ENCODE data around the gene TUBA1C.
"Not testable (repeated sequence)": the region's sequence is repeated elsewhere in the genome, so short reads cannot be mapped to it uniquely, and the experiment has no call there.

The TUBA1C gene

DNA sequence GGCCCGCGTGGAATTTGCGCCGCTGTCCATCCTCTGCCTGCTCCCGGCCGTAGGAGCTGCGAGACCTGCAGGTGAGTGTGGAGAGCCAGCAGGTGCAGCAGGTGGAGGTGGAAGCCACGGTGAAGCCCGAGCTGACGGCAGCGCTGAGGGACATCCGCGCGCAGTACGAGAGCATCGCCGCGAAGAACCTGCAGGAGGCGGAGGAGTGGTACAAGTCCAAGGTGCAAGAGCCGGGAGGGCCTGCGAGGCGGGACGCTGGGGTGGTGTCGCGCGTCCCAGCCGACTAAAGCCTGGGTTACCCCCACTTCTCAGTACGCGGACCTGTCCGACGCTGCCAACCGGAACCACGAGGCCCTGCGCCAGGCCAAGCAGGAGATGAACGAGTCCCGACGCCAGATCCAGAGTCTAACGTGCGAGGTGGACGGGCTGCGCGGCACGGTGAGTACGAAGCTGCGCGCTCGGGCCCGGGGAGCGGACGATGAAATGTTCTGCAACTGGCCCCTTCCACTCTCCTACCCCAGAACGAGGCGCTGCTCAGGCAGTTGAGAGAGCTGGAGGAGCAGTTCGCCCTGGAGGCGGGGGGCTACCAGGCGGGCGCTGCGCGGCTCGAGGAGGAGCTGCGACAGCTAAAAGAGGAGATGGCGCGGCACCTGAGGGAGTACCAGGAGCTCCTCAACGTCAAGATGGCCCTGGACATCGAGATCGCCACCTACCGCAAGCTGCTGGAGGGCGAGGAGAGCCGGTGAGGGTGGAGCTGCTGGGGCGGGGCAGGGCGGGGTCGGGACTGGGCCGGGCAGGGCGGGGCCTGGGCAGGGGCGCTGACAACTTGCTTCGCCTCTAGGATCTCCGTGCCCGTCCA is 32.2 kb downstream of the TUBA1C start:
- H3K4me3 Mint-ChIP-seq = peak overlapping the region; percentile 64
- intact Hi-C loops (cut with micrococcal nuclease) = no loop called here
- H3K4me1 Mint-ChIP-seq (ENCODE audit: low read depth) = peaks cover 38% of the 10 kb centered on the region
- H3K9me3 Mint-ChIP-seq = no peaks in the 10 kb centered on the region
- peaks cover 91% of the 10 kb centered on the region for H3K27me3 Mint-ChIP-seq
- H3K36me3 Mint-ChIP-seq (ENCODE audit: low read depth) = no peaks in the 10 kb centered on the region
- H3K27ac Mint-ChIP-seq = no peak overlapping the region

DNA sequence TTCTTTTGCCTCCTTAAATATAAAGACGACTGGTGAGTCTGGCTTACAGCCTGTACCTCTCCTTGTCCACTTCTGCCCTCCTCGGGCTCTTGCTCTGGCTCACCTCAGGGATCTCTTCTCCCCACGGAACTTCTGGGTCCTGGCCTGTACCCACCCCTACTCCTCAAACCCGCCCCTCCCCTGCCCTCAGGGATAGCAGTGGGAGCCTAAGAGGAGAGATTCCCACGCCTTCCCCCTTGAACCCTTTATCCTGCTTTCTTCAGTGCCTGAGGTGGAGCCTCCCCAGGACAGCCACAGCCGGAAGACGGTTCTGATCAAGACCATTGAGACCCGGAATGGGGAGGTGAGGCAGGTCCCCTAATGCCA is 32.8 kb downstream of the TUBA1C start:
- peak overlapping the region; percentile 26 for H3K4me3 Mint-ChIP-seq

DNA sequence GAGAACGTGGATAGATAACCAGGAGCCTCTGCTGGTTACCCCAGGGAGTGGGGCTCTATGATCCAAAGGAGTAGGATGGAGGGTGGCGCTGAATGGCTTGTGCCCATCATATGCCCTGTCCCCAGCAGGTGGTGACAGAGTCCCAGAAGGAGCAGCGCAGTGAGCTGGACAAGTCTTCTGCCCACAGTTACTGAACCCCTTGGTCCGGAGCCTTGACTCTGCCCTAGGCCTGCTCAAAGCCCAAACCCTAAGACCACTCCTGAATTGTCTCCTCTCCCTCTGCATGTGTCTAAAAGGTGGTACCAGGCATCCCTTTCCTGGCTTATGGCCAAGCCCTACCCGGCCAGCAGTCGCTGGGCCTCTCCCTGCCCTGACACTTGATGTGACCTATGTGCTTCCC is 33.3 kb downstream of the TUBA1C start:
- Mint-ChIP-seq H3K27ac (no peak overlapping the region), H3K27me3 (peaks cover 90% of the 10 kb centered on the region), H3K4me1 (ENCODE audit: low read depth) (peaks cover 37% of the 10 kb centered on the region), H3K4me3 (no peak overlapping the region), H3K9me3 (no peaks in the 10 kb centered on the region), H3K36me3 (ENCODE audit: low read depth) (no peaks in the 10 kb centered on the region)
- intact Hi-C loops (cut with micrococcal nuclease) = no loop called here

More for the DNA sequence above, 32.8 kb downstream of the TUBA1C start:
- H3K9me3 Mint-ChIP-seq = no peaks in the 10 kb centered on the region
- H3K27ac Mint-ChIP-seq = no peak overlapping the region
- H3K36me3 Mint-ChIP-seq (ENCODE audit: low read depth) = no peaks in the 10 kb centered on the region
- H3K27me3 Mint-ChIP-seq = peaks cover 90% of the 10 kb centered on the region
- H3K4me1 Mint-ChIP-seq (ENCODE audit: low read depth) = peaks cover 38% of the 10 kb centered on the region
- intact Hi-C loops (cut with micrococcal nuclease) = no loop called here

DNA sequence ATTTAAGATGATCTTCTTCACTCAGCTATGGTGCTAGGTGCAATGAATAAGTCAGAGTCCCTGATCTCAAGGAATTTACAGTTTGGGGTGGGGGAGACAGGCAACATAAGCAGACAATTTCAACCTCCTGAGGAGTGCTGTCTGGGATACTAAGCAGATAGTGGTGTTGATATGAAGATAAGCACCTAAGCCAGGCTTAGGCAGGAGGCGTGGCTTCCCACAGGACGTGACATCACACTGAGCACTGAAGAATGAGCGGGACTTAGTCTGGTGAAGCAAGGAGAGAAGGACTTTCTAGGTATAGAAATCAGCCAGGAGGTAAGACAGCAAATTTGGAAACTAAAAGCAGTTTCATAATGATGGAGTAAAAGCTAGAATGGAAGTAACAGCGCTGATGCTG is 36.9 kb downstream of the TUBA1C start:
- Mint-ChIP-seq H3K9me3 (no peaks in the 10 kb centered on the region), H3K27me3 (peaks cover 58% of the 10 kb centered on the region), H3K27ac (no peak overlapping the region), H3K4me1 (ENCODE audit: low read depth) (peaks cover 28% of the 10 kb centered on the region), H3K4me3 (no peak overlapping the region), H3K36me3 (ENCODE audit: low read depth) (no peaks in the 10 kb centered on the region)
- intact Hi-C loops (cut with micrococcal nuclease) = no loop called here

DNA sequence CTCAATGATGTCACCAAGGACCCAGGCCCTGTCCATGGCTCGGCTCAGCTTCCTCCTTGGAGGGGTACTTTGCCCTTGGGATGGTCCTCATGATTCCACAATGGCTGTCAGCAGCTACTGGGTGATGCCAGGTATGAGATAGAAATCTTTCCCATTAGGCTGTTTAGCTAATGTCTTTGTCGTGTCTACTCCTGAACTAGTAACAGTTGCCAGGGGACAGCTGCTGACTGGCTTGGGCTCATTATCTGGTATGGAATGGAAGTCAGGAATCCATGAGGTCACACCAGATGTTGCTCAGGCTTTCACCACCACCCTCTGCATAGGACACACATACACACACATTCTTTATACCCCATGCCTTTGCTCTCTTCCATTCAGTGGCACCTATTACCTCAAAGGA is 39.3 kb downstream of the TUBA1C start:
- H3K27ac Mint-ChIP-seq = no peak overlapping the region
- peaks cover 45% of the 10 kb centered on the region for H3K27me3 Mint-ChIP-seq
- intact Hi-C loops (cut with micrococcal nuclease) = no loop called here
- no peaks in the 10 kb centered on the region for H3K9me3 Mint-ChIP-seq
- H3K4me3 Mint-ChIP-seq = no peak overlapping the region
- H3K36me3 Mint-ChIP-seq (ENCODE audit: low read depth) = no peaks in the 10 kb centered on the region
- peaks cover 10% of the 10 kb centered on the region for H3K4me1 Mint-ChIP-seq (ENCODE audit: low read depth)

DNA sequence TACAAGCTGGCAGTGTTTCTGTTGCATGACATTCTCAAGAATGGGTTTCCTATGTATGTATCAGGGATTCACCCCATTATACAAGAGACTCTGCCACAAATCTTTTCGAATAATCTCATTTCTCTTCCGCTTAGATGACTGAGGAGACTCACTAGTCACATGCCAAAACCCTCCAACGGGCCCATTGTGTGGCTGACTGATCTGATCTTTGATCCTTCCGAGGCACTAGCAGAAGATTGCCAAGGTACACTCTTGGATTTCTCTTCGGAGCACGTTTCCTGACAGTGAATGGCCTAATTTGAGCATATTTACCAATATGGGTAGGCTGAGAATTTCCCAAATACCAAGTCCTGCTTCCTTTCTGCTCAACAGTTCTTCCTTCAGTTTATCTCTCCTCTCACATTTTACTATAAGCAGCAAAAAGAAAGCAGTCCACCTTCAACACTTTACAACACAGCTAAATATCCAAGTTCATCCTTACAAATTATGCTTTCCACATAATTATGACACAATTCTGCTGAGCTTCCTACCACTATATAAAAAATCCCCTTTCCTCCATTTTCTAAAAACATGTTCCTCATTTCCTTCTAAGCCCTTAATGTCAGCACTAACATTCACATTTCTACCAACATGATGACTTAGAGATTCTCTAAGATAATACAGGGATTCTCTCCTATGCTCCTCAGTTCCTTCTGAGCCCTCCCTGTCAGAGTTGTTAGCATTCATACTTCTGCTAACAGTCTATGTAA is 41.1 kb downstream of the TUBA1C start:
- H3K4me1 Mint-ChIP-seq (ENCODE audit: low read depth) = peaks cover 10% of the 10 kb centered on the region
- H3K36me3 Mint-ChIP-seq (ENCODE audit: low read depth) = no peaks in the 10 kb centered on the region
- intact Hi-C loops (cut with micrococcal nuclease) = no loop called here
- peak overlapping the region; percentile 50 for H3K27ac Mint-ChIP-seq
- H3K4me3 Mint-ChIP-seq = no peak overlapping the region
- H3K27me3 Mint-ChIP-seq = peaks cover 40% of the 10 kb centered on the region
- H3K9me3 Mint-ChIP-seq = no peaks in the 10 kb centered on the region

DNA sequence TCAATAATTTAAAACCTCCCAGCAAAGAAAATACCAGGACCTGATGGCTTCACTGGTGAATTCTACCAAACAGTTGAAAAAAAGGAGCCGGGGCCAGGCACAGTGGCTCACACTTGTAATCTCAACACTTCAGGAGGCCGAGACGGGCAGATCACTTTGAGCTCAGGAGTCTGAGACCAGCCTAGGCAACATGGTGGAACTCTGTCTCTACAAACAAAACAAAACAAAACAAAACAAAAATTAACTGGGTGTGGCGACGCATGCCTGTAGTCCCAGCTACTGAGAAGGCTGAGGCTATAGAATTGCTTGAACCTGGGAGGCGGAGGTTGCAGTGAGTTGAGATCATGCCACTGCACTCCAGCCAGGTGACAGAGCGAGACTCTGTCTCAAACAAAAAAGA is 44.5 kb downstream of the TUBA1C start:
- peaks cover 30% of the 10 kb centered on the region for H3K27me3 Mint-ChIP-seq
- no peak overlapping the region for H3K27ac Mint-ChIP-seq
- peaks cover 15% of the 10 kb centered on the region for H3K4me1 Mint-ChIP-seq (ENCODE audit: low read depth)

DNA sequence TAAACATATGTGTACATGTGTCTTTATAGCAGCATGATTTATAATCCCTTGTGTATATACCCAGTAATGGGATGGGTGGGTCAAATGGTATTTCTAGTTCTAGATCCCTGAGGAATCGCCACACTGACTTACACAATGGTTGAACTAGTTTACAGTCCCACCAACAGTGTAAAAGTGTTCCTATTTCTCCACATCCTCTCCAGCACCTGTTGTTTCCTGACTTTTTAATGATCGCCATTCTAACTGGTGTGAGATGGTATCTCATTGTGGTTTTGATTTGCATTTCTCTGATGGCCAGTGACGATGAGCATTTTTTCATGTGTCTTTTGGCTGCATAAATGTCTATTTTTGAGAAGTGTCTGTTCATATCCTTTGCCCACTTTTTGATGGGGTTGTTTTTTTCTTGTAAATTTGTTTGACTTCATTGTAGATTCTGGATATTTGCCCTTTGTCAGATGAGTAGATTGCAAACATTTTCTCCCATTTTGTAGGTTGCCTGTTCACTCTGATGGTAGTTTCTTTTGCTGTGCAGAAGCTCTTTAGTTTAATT is 45.6 kb downstream of the TUBA1C start:
- H3K9me3 Mint-ChIP-seq; H3K4me3 Mint-ChIP-seq; H3K36me3 Mint-ChIP-seq (ENCODE audit: low read depth); H3K27ac Mint-ChIP-seq; intact Hi-C loops (cut with micrococcal nuclease): not testable (repeated sequence)
- H3K4me1 Mint-ChIP-seq (ENCODE audit: low read depth) = peaks cover 15% of the 10 kb centered on the region
- H3K27me3 Mint-ChIP-seq = peaks cover 28% of the 10 kb centered on the region

More for the DNA sequence above, 44.5 kb downstream of the TUBA1C start:
- intact Hi-C loops (cut with micrococcal nuclease) = no loop called here
- H3K36me3 Mint-ChIP-seq (ENCODE audit: low read depth) = no peaks in the 10 kb centered on the region
- no peak overlapping the region for H3K4me3 Mint-ChIP-seq
- no peaks in the 10 kb centered on the region for H3K9me3 Mint-ChIP-seq

DNA sequence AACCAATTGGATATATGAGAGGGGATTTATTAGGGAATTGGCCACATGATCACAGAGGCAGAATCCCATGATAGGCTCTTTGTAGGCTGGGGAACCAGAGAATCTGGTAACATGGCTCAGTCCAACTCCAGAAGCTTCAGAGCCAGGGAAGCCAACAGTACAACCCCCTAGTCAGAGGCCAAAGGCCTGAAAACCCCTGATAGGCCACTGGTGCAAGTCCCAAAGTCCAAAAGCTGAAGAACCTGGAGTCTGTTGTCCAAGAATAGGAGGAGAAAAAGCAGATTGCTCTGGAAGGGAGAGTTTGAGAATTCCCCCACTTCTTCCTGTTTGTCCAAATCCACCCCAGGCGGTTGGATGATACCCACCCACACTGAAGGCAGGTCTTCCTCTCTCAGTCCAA is 49.9 kb downstream of the TUBA1C start:
- H3K27ac Mint-ChIP-seq = no peak overlapping the region

DNA sequence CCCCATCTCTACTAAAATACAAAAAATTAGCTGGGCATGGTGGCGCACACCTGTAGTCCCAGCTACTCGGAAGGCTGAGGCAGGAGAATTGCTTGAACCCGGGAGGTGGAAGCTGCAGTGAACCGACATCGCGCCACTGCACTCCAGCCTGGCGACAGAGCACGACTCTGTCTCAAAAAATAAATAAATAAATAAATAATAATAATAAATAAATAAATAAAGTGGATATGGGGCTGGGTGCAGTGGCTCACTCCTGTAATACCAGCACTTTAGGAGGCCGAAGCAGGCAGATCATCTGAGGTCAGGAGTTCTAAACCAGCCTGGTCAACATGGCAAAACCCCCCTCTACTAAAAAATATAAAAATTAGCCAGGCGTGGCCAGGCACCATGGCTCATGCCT is 52.2 kb downstream of the TUBA1C start:
- H3K4me3 Mint-ChIP-seq; intact Hi-C loops (cut with micrococcal nuclease); H3K9me3 Mint-ChIP-seq; H3K36me3 Mint-ChIP-seq (ENCODE audit: low read depth); H3K27ac Mint-ChIP-seq: not testable (repeated sequence)
- peaks cover 14% of the 10 kb centered on the region for H3K27me3 Mint-ChIP-seq
- peaks cover 10% of the 10 kb centered on the region for H3K4me1 Mint-ChIP-seq (ENCODE audit: low read depth)

More for the DNA sequence above, 49.9 kb downstream of the TUBA1C start:
- intact Hi-C loops (cut with micrococcal nuclease) = no loop called here
- Mint-ChIP-seq H3K4me3 (no peak overlapping the region), H3K9me3 (no peaks in the 10 kb centered on the region), H3K27me3 (peaks cover 18% of the 10 kb centered on the region), H3K4me1 (ENCODE audit: low read depth) (peaks cover 5% of the 10 kb centered on the region), H3K36me3 (ENCODE audit: low read depth) (no peaks in the 10 kb centered on the region)

DNA sequence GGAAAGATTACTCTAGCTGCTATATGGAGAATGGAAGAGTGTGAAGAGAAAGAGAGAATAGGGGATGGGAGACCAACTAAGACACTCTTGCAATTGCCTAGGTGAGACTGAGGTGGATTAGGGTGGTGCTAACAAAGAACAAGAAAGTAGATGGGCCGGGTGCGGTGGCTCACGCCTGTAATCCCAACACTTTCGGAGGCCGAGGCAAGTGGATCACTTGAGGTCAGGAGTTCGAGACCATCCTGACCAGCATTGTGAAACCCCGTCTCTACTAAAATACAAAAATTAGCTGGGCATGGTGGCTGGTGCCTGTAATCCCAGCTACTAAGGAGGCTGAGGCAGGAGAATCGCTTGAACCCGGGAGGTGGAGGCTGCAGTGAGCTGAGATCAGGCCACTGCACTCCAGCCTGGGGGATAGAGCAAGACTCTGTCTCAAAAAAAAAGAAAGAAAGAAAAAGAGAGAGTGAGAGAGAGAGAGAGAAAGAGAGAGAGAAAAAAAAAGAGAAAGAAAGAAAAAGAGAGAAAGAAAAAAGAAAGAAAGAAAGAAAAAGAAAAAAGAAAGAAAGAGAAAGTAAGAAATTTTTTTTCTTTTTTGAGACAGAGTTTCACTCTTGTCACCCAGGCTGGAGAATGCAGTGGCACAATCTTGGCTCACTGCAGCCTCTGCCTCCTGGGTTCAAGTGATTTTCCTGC is 55.7 kb downstream of the TUBA1C start:
- H3K36me3 Mint-ChIP-seq (ENCODE audit: low read depth); H3K27ac Mint-ChIP-seq; H3K4me3 Mint-ChIP-seq; intact Hi-C loops (cut with micrococcal nuclease); H3K9me3 Mint-ChIP-seq; H3K27me3 Mint-ChIP-seq: not testable (repeated sequence)
- peaks cover 21% of the 10 kb centered on the region for H3K4me1 Mint-ChIP-seq (ENCODE audit: low read depth)

DNA sequence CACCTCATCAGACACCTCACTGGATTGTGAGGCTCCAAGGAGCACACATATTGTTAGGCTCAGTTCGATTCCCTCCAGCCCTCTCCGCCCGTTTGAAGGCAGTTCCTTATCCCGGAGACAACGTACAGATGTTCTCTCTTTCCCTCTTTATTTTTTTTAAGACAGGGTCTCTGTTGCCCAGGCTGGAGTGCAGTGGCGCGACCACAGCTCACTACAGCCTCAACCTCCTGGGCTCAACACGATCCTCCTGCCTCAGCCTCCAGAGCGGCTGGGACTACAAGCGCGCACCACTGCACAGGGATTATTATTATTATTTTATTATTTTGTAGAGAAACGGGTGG is 57.5 kb downstream of the TUBA1C start:
- Mint-ChIP-seq H3K27me3 (peaks cover 6% of the 10 kb centered on the region), H3K27ac (peak overlapping the region; percentile 67), H3K9me3 (no peaks in the 10 kb centered on the region), H3K4me3 (peak overlapping the region; percentile 97), H3K4me1 (ENCODE audit: low read depth) (peaks cover 26% of the 10 kb centered on the region), H3K36me3 (ENCODE audit: low read depth) (peaks cover 9% of the 10 kb centered on the region)
- intact Hi-C loops (cut with micrococcal nuclease) = no loop called here

DNA sequence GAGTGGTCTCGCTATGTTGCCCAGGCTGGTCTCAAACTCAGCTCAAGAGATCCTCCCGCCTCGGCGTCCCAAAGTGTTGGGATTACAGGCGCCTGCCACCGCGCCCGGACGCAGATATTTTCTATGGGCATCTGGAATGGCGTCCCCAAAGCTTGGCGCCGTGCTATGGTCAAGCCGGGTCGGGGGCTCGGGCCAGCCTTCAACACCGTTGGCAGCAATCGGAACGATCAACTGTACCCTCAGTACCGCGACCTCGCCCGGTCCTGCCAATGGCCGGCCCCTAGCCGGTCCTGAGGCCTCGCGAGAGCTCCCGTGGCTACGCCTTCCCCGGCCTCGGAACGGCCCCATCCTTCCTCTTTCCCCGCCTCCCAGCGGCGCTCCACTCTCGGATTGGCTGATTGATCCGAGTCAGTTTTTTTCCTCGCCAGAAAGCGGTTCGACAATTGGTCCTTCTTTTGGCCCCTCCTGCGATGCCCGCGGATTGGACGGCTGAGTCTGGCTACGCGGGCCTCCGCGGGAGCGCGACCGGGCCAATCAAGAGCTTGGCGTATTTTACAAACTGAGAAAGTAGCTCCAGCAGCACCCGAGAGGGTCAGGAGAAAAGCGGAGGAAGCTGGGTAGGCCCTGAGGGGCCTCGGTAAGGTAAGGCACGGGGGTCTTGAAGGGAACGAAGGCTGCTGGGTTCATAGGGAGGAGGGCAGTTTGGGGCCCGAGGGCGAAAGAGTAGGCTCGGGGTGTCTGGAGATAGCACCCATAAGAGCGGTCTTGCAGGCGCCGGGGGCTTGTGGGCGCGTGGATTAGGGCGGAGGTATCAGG is 58.0 kb downstream of the TUBA1C start, which contains the start of gene TROAP:
TSS of gene TROAP (plus strand) at position 548 of the 816 bp plus-strand sequence. CDS start 354 bp downstream, outside the sequence.
- Mint-ChIP-seq H3K9me3 (no peaks in the 10 kb centered on the region), H3K4me1 (ENCODE audit: low read depth) (peaks cover 26% of the 10 kb centered on the region), H3K27me3 (peaks cover 4% of the 10 kb centered on the region), H3K27ac (peak within 1 kb of the TSS; percentile 67), H3K36me3 (ENCODE audit: low read depth) (peaks cover 9% of the 10 kb centered on the region), H3K4me3 (peak within 1 kb of the TSS; percentile 97)
- intact Hi-C loops (cut with micrococcal nuclease) = no loop called here

All from dendritic cell treated with granulocyte-macrophage colony-stimulating factor and Interleukin-4, amounts not matched to agents 40 ng/mL and 50 ng/mL, for 4 days (primary cell).